Ascending aorta (tissue), 2 donors: Measurements from ENCODE around the gene DZIP1L. TPM values are rescaled to one million over a fixed set of nuclear protein-coding genes. Genes with fewer than 3 reads are reported as not detected.

Experiments
- DNase-seq, 2 donors: peaks; one replicate each; pipeline ENCODE4 v3.0.0-alpha.2; 2019; ENCODE audit warnings: low spot score in 2 of 2
- H3K27ac ChIP-seq, 2 donors: fragments of 200-600 bp; sonication (generic); one replicate each; pipeline ENCODE4 v1.5.1; 2016 to 2017; ENCODE audit warnings: mild to moderate bottlenecking in 1 of 2
- H3K27me3 ChIP-seq: fragments of 200-600 bp; sonication (generic); one replicate; pipeline ENCODE4 v1.5.1; 2017
- H3K36me3 ChIP-seq, 2 donors: fragments of 200-600 bp; sonication (generic); one replicate each; pipeline ENCODE4 v1.5.1; 2016
- H3K4me1 ChIP-seq, 2 donors: fragments of 200-600 bp; sonication (generic); one replicate each; pipeline ENCODE4 v1.5.1; 2016 to 2017; ENCODE audit warnings: mild to moderate bottlenecking in 1 of 2
- H3K4me3 ChIP-seq, 2 donors: fragments of 200-600 bp; sonication (generic); one replicate each; pipeline ENCODE4 v1.5.1; 2016 to 2017; ENCODE audit warnings: mild to moderate bottlenecking in 1 of 2
- H3K9me3 ChIP-seq, 2 donors: fragments of 200-600 bp; sonication (generic); one replicate each; pipeline ENCODE4 v1.5.1; 2016
- CTCF ChIP-seq, 3 experiments: fragments of 200-600 bp in 2 of 3; fragments of 450-650 bp in 1 of 3; sonication (generic) in 2 of 3; IDR thresholded peaks; one replicate each; pipeline ENCODE4 v1.5.1; 2016 to 2019; ENCODE audit warnings: antibody characterized with exemption in 3 of 3, mild to moderate bottlenecking in 1 of 3, moderate library complexity in 1 of 3
- intact Hi-C: fragments of 100-400 bp; cut with DNase I; formaldehyde crosslinking; loops from one replicate; pipeline ENCODE4 v1.15.1; 2023
- total RNA-seq: library from RNA; depleted of rRNA; stranded (reverse); fragments of >200 nt; gene quantifications from one replicate; pipeline ENCODE4 v1.1.0, GENCODE V29; 2016

DZIP1L gene
- total RNA-seq, 1 donor from 2014 or later = 23.1 TPM

GRCh38 chr3:138081371-138082084 is 33.9 kb downstream of the DZIP1L start:
- no peaks in the 10 kb centered on the region for H3K9me3 ChIP-seq
- no peaks in the 10 kb centered on the region for H3K27me3 ChIP-seq
- TF ChIP-seq CTCF (IDR thresholded peaks at IDR 0.05) = no peak
- no peak overlapping the region for H3K4me3 ChIP-seq
- intact Hi-C loops = no loop called here
- no peak for DNase-seq
- no peak overlapping the region for H3K27ac ChIP-seq
- H3K4me1 ChIP-seq = no peaks in the 10 kb centered on the region
- peaks cover 72 to 77% of the 10 kb centered on the region in 2 donors for H3K36me3 ChIP-seq

DNA sequence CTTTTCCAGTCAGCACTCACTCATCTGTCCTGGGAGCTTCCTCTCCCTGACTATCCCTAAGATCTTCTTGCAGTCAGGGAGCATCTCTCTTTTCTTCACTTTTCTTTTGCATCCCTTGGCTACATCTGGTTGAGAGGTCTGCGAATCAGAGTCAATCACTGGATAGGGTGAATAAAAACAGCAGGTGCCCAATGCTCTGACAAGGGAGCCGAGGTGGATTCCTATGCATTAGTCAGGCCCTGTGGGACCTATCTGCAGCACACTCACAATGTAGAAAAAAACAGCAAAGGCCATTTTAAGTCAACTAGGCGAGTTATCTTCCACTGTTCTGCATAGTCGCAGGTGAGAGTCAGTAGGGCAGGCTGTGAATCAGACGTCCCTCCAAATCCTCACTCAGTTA is 35.5 kb downstream of the DZIP1L start:
- no peaks in the 10 kb centered on the region for H3K4me1 ChIP-seq
- intact Hi-C loops = no loop called here
- no peak overlapping the region for H3K4me3 ChIP-seq
- H3K36me3 ChIP-seq = peaks cover 74 to 78% of the 10 kb centered on the region in 2 donors
- no peak overlapping the region for H3K27ac ChIP-seq
- DNase-seq = no peak
- no peak for TF ChIP-seq CTCF (IDR thresholded peaks at IDR 0.05)
- H3K27me3 ChIP-seq = no peaks in the 10 kb centered on the region
- no peaks in the 10 kb centered on the region for H3K9me3 ChIP-seq

GRCh38 chr3:138078901-138079344 is 36.5 kb downstream of the DZIP1L start:
- H3K4me1 ChIP-seq = no peaks in the 10 kb centered on the region
- no peaks in the 10 kb centered on the region for H3K9me3 ChIP-seq
- H3K4me3 ChIP-seq = no peak overlapping the region
- intact Hi-C loops = no loop called here
- H3K27ac ChIP-seq = no peak overlapping the region
- no peak for DNase-seq
- H3K36me3 ChIP-seq = peaks cover 64 to 77% of the 10 kb centered on the region in 2 donors
- TF ChIP-seq CTCF (IDR thresholded peaks at IDR 0.05) = no peak
- H3K27me3 ChIP-seq = no peaks in the 10 kb centered on the region

DNA sequence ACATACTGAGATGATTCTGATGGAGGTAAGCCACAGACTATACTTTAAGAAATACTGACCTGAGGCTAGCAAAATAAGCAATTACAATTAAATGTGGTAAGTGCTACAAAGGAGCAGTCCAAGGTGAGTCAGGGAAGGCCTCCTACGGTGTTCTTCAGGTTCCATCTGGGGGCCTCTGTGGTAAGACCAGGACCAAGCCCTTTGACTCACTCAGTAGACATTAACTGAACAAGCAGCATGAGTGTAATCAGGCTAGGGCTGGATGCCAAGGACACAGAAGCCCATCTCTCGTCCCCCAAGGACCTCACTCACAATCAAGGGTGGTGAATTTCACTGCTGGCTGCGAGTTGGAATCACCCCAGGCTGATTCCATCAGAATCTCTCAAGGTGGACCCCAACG is 37.3 kb downstream of the DZIP1L start:
- intact Hi-C loops = no loop called here
- no peak for TF ChIP-seq CTCF (IDR thresholded peaks at IDR 0.05)
- H3K27ac ChIP-seq = no peak overlapping the region

DNA sequence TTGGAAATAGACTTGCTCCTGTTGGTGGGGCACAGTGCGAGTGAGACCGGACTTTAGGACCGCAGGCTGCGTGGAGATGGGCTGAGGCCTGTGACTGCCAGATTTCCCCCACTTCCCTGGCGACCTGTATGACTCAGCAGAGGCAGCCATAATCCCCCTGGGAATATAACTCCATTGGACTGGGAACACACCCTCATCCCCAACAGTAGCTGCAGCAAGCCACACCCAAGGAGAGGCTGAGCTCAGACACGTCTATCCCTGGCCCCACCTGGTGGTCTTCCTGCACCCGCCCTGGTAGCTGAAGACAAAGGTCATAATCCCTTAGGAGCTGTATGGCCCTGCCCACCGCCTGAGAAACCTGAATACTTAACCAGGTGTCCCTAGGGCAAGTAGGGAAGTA is 42.6 kb downstream of the DZIP1L start:
- H3K9me3 ChIP-seq = no peaks in the 10 kb centered on the region
- no peak for TF ChIP-seq CTCF (IDR thresholded peaks at IDR 0.05)
- H3K4me3 ChIP-seq = no peak overlapping the region
- DNase-seq = no peak
- H3K27ac ChIP-seq = no peak overlapping the region
- intact Hi-C loops = no loop called here
- H3K27me3 ChIP-seq = no peaks in the 10 kb centered on the region
- no peaks in the 10 kb centered on the region for H3K4me1 ChIP-seq
- peaks cover 35 to 50% of the 10 kb centered on the region in 2 donors for H3K36me3 ChIP-seq

More for the DNA sequence above, 37.3 kb downstream of the DZIP1L start:
- Histone ChIP-seq H3K4me1 (no peaks in the 10 kb centered on the region), H3K9me3 (no peaks in the 10 kb centered on the region), H3K27me3 (no peaks in the 10 kb centered on the region), H3K36me3 (peaks cover 57 to 68% of the 10 kb centered on the region in 2 donors), H3K4me3 (no peak overlapping the region)
- no peak for DNase-seq
